ENCODE measurements around the gene MACROD1.
"Not testable (repeated sequence)": the region's sequence is repeated elsewhere in the genome, so short reads cannot be mapped to it uniquely, and the experiment has no call there.

The MACROD1 gene

DNA sequence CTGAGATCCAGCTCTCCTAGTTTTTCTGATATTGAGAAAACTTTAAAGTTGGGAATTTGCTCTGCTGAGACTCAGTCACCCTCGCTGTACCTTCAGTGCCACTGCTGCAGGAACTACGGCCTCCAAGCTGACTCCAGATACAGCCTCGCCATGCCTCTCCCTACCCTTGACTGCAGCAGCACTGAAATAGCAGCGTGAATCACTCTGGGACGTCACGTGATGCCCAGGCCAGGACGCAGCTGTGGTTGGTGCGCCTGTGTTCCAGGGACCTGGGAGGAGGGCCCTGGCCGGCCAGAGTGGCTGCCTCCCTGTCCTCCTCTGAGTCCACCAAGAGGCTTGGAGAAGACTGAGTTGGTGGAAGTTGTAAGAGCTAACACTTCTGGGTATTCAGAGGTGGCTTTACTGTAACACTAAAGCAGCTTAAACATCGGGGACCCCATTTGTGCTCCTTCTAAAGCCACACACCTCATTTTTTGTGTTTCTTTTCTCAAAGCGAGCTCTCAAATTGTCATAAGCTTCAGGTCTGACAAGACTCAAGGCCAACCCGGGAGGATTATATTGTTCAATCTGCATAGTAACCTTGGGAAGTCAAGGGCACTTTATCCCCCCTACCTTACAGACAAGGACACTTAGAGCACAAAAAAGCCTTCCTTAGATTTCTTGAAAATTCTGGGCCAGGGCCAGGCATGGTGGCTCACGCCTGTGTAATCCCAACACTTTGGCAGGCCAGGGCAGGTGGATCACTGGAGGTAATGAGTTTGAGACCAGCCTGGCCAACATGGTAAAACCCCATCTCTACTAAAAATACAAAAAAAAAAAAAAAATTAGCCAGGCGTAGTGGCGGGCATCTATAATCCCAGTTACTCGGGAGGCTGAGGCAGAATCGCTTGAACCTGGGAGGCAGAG is 15.8 kb upstream of the MACROD1 start:
- Histone ChIP-seq H3K9ac (ENCODE audit: low read length) (no peak overlapping the region), H3K27me3 (ENCODE audit: control insufficient read depth, insufficient read depth, low read length) (no peaks in the 10 kb centered on the region), H3K27ac (ENCODE audit: low read length) (no peak overlapping the region), H3K4me1 (ENCODE audit: control insufficient read depth, low read depth, low read length) (peaks cover 5% of the 10 kb centered on the region), H3K9me3 (ENCODE audit: control insufficient read depth, low read depth, low read length) (no peaks in the 10 kb centered on the region), H3K36me3 (ENCODE audit: control insufficient read depth, low read depth, low read length) (no peaks in the 10 kb centered on the region), H3K4me3 (ENCODE audit: low read length) (peak overlapping the region; percentile 8)

DNA sequence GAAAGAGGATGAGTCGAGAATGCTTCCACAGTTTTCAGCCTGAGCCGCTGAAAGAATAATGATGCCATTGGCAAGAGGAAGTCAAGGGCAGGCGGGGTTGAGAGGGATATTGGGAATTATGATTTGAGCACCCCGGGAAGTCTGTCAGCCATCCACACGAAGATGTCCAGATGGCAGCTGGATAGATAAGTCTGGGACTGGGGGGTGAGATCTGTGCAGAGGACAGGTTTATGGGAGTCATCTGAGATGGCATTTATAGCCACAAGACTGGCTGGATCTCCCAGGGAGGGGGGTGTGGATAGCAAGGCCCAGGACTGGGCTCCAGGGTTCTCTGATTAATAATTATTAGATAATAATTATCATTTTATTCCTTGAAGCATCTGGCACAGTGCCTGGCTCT is 15.0 kb upstream of the MACROD1 start:
- Histone ChIP-seq H3K27me3 (ENCODE audit: control insufficient read depth, insufficient read depth, low read length) (no peaks in the 10 kb centered on the region), H3K9me3 (ENCODE audit: control insufficient read depth, low read depth, low read length) (no peaks in the 10 kb centered on the region), H3K27ac (ENCODE audit: low read length) (no peak overlapping the region), H3K36me3 (ENCODE audit: control insufficient read depth, low read depth, low read length) (no peaks in the 10 kb centered on the region), H3K4me1 (ENCODE audit: control insufficient read depth, low read depth, low read length) (peaks cover 5% of the 10 kb centered on the region), H3K9ac (ENCODE audit: low read length) (no peak overlapping the region), H3K4me3 (ENCODE audit: low read length) (no peak overlapping the region)

DNA sequence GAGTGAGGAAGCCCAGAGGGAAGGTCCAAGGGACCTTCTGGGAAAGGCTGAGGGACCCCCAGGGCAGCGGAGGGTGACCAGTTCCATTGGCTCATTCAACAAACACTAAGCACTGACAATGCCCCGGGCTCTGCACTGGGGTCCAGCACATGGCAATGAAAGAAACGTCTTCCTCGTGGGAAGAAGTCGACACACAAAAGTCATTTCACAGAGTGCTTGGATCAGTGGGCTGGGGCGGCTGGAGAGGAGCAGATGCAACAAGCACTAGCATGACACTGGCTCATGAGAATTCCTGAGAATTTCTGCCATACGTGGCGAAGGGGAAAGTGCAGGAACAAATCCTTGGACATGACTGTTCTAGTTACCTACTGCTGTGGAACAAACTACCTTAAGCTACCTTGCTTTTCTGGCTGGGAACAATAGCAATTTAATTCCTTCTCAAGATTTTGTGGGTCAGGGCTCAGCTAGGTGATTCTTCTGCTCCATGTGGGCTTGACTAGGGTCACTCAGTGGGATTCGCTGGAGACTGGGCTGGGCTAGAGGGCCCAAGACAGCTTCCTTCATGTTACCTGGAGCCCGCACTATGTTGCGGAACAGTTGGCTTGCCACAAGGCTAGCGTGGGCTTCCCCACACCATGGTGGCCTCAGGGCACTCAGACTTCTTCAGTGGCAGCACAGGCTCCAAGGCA is 13.2 kb upstream of the MACROD1 start:
- Histone ChIP-seq H3K36me3 (ENCODE audit: control insufficient read depth, low read depth, low read length) (no peaks in the 10 kb centered on the region), H3K9me3 (ENCODE audit: control insufficient read depth, low read depth, low read length) (no peaks in the 10 kb centered on the region), H3K9ac (ENCODE audit: low read length) (no peak overlapping the region), H3K27ac (ENCODE audit: low read length) (no peak overlapping the region), H3K4me3 (ENCODE audit: low read length) (no peak overlapping the region), H3K27me3 (ENCODE audit: control insufficient read depth, insufficient read depth, low read length) (no peaks in the 10 kb centered on the region), H3K4me1 (ENCODE audit: control insufficient read depth, low read depth, low read length) (peaks cover 5% of the 10 kb centered on the region)

GRCh38 chr11:64178203-64178602 is 12.3 kb upstream of the MACROD1 start:
- no peaks in the 10 kb centered on the region for H3K36me3 ChIP-seq (ENCODE audit: control insufficient read depth, low read depth, low read length)
- no peak overlapping the region for H3K4me3 ChIP-seq (ENCODE audit: low read length)
- H3K4me1 ChIP-seq (ENCODE audit: control insufficient read depth, low read depth, low read length), result peaks cover 5% of the 10 kb centered on the region
- no peaks in the 10 kb centered on the region for H3K9me3 ChIP-seq (ENCODE audit: control insufficient read depth, low read depth, low read length)
- H3K9ac ChIP-seq (ENCODE audit: low read length), result no peak overlapping the region
- H3K27ac ChIP-seq (ENCODE audit: low read length), result no peak overlapping the region
- H3K27me3 ChIP-seq (ENCODE audit: control insufficient read depth, insufficient read depth, low read length), result no peaks in the 10 kb centered on the region

DNA sequence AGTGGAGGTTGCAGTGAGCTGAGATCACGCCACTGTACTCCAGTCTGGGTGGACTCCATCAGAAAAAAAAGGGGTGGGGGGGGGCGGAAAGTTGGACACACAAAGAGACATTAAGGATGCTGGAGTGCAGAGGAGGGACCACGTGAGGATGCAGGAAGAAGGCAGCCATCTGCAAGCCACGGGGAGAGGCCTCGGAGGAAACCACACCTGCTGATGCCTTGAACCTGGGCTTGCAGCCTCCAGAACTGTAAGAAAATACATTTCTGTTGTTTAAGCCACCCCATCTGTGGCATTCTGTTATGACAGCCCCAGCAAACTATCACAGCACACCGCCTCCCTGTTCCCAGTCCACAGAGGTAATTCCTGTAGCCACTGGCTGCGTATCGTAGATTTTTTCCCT is 10.8 kb upstream of the MACROD1 start:
- H3K36me3 ChIP-seq (ENCODE audit: control insufficient read depth, low read depth, low read length), result no peaks in the 10 kb centered on the region
- H3K4me3 ChIP-seq (ENCODE audit: low read length), result no peak overlapping the region
- no peak overlapping the region for H3K9ac ChIP-seq (ENCODE audit: low read length)
- H3K27ac ChIP-seq (ENCODE audit: low read length), result no peak overlapping the region
- H3K27me3 ChIP-seq (ENCODE audit: control insufficient read depth, insufficient read depth, low read length), result no peaks in the 10 kb centered on the region
- peaks cover 3% of the 10 kb centered on the region for H3K4me1 ChIP-seq (ENCODE audit: control insufficient read depth, low read depth, low read length)
- no peaks in the 10 kb centered on the region for H3K9me3 ChIP-seq (ENCODE audit: control insufficient read depth, low read depth, low read length)

DNA sequence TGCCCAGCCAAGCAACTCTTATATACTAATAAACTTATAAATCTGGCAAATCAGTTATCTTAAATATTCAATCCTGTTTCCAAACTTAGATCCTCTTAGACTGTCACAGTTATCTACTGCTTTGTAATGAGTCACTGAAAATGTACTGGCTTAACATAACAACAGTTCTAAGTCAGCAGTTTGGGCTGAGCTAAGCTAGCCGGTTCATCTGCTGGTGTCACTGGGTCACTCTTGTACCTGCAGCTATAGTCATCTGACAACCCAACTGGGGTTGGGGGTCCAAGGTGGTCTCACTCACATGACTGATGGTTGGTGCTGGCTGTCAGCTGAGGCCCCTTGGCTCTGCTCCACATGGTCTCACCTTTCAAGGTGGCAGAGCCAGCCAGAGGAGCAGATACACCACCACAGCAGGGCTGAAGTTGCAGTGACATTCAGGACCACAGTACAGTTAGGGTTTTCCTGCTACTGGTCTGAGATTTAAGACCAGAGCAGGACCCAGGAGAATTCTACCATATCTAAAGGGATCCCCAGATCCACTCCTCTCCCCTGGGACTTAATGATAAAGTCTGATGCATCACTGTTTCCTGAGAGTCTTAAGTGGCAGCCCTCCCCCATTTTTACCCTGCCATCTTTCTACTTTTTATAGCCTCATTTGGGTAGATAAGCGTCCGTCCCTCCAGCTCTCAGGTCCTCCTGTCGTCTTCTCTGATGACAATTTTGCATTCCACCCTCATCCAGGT is 7.9 kb upstream of the MACROD1 start:
- Histone ChIP-seq H3K27ac (ENCODE audit: low read length) (no peak overlapping the region), H3K9me3 (ENCODE audit: control insufficient read depth, low read depth, low read length) (no peaks in the 10 kb centered on the region), H3K27me3 (ENCODE audit: control insufficient read depth, insufficient read depth, low read length) (no peaks in the 10 kb centered on the region), H3K4me1 (ENCODE audit: control insufficient read depth, low read depth, low read length) (no peaks in the 10 kb centered on the region), H3K4me3 (ENCODE audit: low read length) (no peak overlapping the region), H3K36me3 (ENCODE audit: control insufficient read depth, low read depth, low read length) (no peaks in the 10 kb centered on the region), H3K9ac (ENCODE audit: low read length) (no peak overlapping the region)

DNA sequence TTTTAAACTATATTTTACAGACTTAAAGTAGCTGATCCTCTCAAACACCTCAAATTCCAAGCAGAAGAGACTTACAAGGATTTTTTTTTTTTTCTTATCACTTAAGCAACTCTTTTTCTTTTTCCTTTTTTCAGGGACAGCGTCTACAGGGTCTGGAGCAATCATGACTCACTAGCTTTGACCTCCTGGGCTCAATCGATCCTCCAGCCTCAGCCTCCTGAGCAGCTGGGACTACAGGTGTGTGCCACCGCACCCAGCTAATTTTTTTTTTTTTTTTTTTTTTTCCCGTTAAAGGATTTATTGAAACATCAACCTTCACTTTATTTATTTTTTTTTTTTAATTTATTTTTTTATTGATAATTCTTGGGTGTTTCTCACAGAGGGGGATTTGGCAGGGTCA is 4.5 kb upstream of the MACROD1 start:
- Histone ChIP-seq H3K27me3 (ENCODE audit: control insufficient read depth, insufficient read depth, low read length) (no peaks in the 10 kb centered on the region), H3K27ac (ENCODE audit: low read length) (no peak overlapping the region)

GRCh38 chr11:64165481-64165841 is 452 bp downstream of the MACROD1 start:
- H3K4me3 ChIP-seq (ENCODE audit: low read length), result peak overlapping the region; percentile 67
- H3K36me3 ChIP-seq (ENCODE audit: control insufficient read depth, low read depth, low read length), result no peaks in the 10 kb centered on the region
- peaks cover 4% of the 10 kb centered on the region for H3K27me3 ChIP-seq (ENCODE audit: control insufficient read depth, insufficient read depth, low read length)
- H3K9me3 ChIP-seq (ENCODE audit: control insufficient read depth, low read depth, low read length), result no peaks in the 10 kb centered on the region
- peaks cover 7% of the 10 kb centered on the region for H3K4me1 ChIP-seq (ENCODE audit: control insufficient read depth, low read depth, low read length)
- no peak overlapping the region for H3K27ac ChIP-seq (ENCODE audit: low read length)
- H3K9ac ChIP-seq (ENCODE audit: low read length), result peak overlapping the region; percentile 56

More for the DNA sequence above, 4.5 kb upstream of the MACROD1 start:
- Histone ChIP-seq H3K4me3 (ENCODE audit: low read length) (no peak overlapping the region), H3K36me3 (ENCODE audit: control insufficient read depth, low read depth, low read length) (no peaks in the 10 kb centered on the region), H3K9ac (ENCODE audit: low read length) (no peak overlapping the region), H3K9me3 (ENCODE audit: control insufficient read depth, low read depth, low read length) (no peaks in the 10 kb centered on the region), H3K4me1 (ENCODE audit: control insufficient read depth, low read depth, low read length) (no peaks in the 10 kb centered on the region)

DNA sequence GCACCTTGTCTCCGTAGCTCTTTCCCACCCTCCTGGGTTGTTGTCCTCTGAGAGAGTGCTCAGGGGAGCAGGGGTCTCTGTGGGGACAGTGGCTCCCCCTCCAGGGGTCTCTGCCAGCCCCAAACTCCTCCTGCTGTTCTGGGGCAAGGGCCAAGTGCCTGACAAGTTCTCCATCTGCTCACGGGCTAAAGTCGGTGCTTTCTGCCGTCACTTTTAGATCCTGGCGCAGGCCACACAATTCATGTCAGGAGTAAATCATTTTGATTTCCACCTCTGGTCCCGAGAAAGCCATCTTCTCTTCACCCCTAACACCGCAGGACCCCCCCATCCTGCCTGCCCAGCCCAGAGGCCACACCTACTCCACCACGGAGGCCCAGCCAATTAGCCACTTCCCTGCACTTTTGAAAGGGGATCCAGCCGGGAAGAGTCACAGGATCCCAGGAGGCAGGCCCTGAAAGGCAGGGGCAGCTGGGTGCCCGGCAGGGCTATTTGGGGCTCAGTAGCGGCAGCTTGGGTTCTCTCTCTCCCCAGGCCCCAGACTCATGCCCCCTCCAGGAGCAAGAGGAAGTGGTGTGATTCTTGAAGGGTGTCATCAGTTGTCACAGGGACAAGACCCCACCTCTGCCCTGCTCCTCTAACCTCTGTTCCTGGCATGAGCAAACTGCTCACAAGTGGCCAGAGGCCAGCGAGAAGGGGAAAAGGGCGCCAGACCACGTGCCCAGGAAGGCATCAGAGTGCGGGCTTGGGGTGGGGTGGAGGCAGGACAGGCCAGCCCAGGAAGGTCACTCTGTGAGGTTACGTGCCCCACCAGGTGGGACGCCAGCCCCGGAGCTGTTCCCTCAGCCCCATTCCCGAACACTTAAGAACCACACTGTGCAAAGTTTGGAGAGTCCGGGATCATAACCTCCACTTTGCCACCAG is 1.3 kb downstream of the MACROD1 start:
- Histone ChIP-seq H3K36me3 (ENCODE audit: control insufficient read depth, low read depth, low read length) (no peaks in the 10 kb centered on the region), H3K27ac (ENCODE audit: low read length) (no peak overlapping the region), H3K27me3 (ENCODE audit: control insufficient read depth, insufficient read depth, low read length) (peaks cover 4% of the 10 kb centered on the region), H3K9ac (ENCODE audit: low read length) (no peak overlapping the region), H3K4me1 (ENCODE audit: control insufficient read depth, low read depth, low read length) (peaks cover 7% of the 10 kb centered on the region), H3K9me3 (ENCODE audit: control insufficient read depth, low read depth, low read length) (no peaks in the 10 kb centered on the region), H3K4me3 (ENCODE audit: low read length) (peak overlapping the region; percentile 67)

- Histone ChIP-seq H3K36me3 (ENCODE audit: control insufficient read depth, low read depth, low read length) (no peaks in the 10 kb centered on the region), H3K9ac (ENCODE audit: low read length) (no peak overlapping the region), H3K4me1 (ENCODE audit: control insufficient read depth, low read depth, low read length) (peaks cover 7% of the 10 kb centered on the region), H3K27me3 (ENCODE audit: control insufficient read depth, insufficient read depth, low read length) (peaks cover 4% of the 10 kb centered on the region), H3K27ac (ENCODE audit: low read length) (no peak overlapping the region), H3K4me3 (ENCODE audit: low read length) (no peak overlapping the region), H3K9me3 (ENCODE audit: control insufficient read depth, low read depth, low read length) (no peaks in the 10 kb centered on the region)
These were observed 2.0 kb downstream of the MACROD1 start for GRCh38 chr11:64163951-64164350.

DNA sequence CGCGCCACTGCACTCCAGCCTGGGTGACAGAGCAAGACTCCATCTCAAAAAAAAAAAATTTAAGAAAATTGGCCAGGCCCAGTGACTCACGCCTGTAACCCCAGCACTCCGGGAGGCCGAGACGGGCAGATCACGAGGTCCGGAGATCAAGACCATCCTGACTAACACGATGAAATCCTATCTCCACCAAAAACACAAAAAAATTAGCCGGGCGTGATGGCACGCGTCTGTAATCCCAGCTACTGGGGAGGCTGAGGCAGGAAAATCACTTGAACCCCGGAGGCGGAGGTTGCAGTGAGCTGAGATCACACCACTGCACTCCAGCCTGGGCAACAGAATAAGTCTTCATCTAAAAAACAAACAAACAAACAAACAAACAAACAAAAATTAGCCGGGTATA is 3.1 kb downstream of the MACROD1 start:
- H3K27ac ChIP-seq (ENCODE audit: low read length); H3K27me3 ChIP-seq (ENCODE audit: control insufficient read depth, insufficient read depth, low read length); H3K4me3 ChIP-seq (ENCODE audit: low read length); H3K9me3 ChIP-seq (ENCODE audit: control insufficient read depth, low read depth, low read length); H3K4me1 ChIP-seq (ENCODE audit: control insufficient read depth, low read depth, low read length); H3K9ac ChIP-seq (ENCODE audit: low read length); H3K36me3 ChIP-seq (ENCODE audit: control insufficient read depth, low read depth, low read length): not testable (repeated sequence)

Measured in iPS-18a (cell line).